Dendritic cell treated with granulocyte-macrophage colony-stimulating factor and Interleukin-4, amounts not matched to agents 40 ng/mL and 50 ng/mL, for 4 days (primary cell): ENCODE data around the gene ZNF557.

Source experiments
- H3K27ac Mint-ChIP-seq: one replicate; pipeline ENCODE4 v1.8.0; 2022; ENCODE audit warnings: mild to moderate bottlenecking, mixed read lengths
- H3K27me3 Mint-ChIP-seq: one replicate; pipeline ENCODE4 v1.8.0; 2022; ENCODE audit warnings: mild to moderate bottlenecking, mixed read lengths
- H3K36me3 Mint-ChIP-seq: one replicate; pipeline ENCODE4 v1.8.0; 2022; ENCODE audit warnings: low read depth, mixed read lengths
- H3K4me1 Mint-ChIP-seq: one replicate; pipeline ENCODE4 v1.8.0; 2022; ENCODE audit warnings: low read depth, mixed read lengths
- H3K4me3 Mint-ChIP-seq: one replicate; pipeline ENCODE4 v1.8.0; 2022; ENCODE audit warnings: mild to moderate bottlenecking, moderate library complexity, mixed read lengths
- H3K9me3 Mint-ChIP-seq: one replicate; pipeline ENCODE4 v1.8.0; 2022; ENCODE audit warnings: mixed read lengths
- intact Hi-C: fragments of 100-400 bp; cut with micrococcal nuclease; formaldehyde crosslinking; loops from one replicate; pipeline ENCODE4 v1.15.0; 2022

Gene ZNF557

GRCh38 chr19:7124782-7125181 lies 55.3 kb downstream of the ZNF557 start:
- Mint-ChIP-seq H3K4me3 (no peak overlapping the region), H3K9me3 (peaks cover 22% of the 10 kb centered on the region), H3K4me1 (no peaks in the 10 kb centered on the region), H3K36me3 (peaks cover 85% of the 10 kb centered on the region), H3K27ac (no peak overlapping the region), H3K27me3 (no peaks in the 10 kb centered on the region)
- intact Hi-C loops = no loop called here

DNA sequence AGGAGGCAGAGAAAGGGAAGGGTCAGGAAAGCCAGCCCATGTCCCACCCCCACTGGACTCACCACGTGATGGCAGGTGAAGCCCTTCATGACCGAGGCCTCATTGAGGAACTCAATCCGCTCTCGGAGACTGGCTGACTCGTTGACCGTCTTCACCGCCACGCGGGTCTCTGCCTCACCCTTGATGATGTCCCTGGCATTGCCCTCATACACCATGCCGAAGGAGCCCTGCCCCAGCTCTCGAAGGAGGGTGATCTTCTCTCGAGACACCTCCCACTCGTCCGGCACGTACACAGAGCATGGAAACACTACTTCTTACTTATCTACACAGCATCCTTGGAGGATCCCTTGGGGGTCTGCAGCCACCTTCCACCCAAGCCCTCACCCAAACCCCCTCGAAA lies 55.7 kb downstream of the ZNF557 start:
- Mint-ChIP-seq H3K4me1 (no peaks in the 10 kb centered on the region), H3K9me3 (peaks cover 24% of the 10 kb centered on the region), H3K4me3 (no peak overlapping the region), H3K36me3 (peaks cover 85% of the 10 kb centered on the region), H3K27me3 (no peaks in the 10 kb centered on the region), H3K27ac (no peak overlapping the region)
- intact Hi-C loops = no loop called here

DNA sequence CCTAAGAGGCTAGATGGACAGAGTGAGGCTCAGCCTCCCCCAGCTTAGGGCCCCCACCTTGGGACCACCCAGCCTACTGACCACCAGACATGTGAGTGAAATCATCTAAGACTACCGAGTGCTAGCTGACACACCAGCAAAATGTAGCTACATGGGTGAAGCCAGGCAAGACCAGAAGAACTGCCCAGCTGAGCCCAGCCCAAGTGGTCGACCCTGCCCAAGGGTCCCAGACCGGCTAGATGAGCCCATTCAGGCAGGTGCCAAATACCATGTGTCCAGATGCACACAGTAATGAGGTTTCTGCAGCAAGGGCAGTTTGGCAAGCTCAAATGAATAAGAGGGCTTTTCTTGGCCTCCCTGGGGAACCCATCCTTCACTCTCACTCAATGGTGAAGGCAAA lies 56.6 kb downstream of the ZNF557 start:
- Mint-ChIP-seq H3K27ac (no peak overlapping the region), H3K36me3 (peaks cover 85% of the 10 kb centered on the region), H3K9me3 (peaks cover 33% of the 10 kb centered on the region), H3K4me1 (no peaks in the 10 kb centered on the region), H3K4me3 (no peak overlapping the region), H3K27me3 (no peaks in the 10 kb centered on the region)
- intact Hi-C loops = no loop called here

- intact Hi-C loops = no loop called here
- Mint-ChIP-seq H3K4me1 (no peaks in the 10 kb centered on the region), H3K9me3 (peaks cover 31% of the 10 kb centered on the region), H3K36me3 (peaks cover 81% of the 10 kb centered on the region), H3K27ac (no peak overlapping the region), H3K4me3 (no peak overlapping the region), H3K27me3 (no peaks in the 10 kb centered on the region)
Observed at GRCh38 chr19:7130043-7130442, 60.5 kb downstream of the ZNF557 start.

DNA sequence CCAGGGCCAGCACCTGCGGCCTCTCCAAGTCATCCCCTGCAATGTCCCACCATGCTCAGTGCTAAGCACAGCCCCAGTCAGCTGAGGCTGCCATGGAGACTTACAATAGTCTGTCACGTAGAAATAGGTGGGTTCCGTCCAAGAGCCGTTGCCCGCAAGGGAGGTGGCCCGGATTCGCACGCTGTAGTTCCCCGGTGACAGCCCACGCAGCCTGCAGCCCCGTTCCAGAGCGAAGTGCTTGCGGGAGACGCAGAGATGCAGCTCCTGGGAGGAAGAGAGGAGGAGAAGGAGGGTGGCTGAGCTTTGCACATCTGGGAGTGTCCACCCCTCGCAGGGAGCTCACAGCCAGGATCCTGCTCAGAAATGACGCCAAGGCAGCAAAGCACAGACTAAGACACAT lies 62.6 kb downstream of the ZNF557 start:
- peaks cover 11% of the 10 kb centered on the region for H3K9me3 Mint-ChIP-seq

DNA sequence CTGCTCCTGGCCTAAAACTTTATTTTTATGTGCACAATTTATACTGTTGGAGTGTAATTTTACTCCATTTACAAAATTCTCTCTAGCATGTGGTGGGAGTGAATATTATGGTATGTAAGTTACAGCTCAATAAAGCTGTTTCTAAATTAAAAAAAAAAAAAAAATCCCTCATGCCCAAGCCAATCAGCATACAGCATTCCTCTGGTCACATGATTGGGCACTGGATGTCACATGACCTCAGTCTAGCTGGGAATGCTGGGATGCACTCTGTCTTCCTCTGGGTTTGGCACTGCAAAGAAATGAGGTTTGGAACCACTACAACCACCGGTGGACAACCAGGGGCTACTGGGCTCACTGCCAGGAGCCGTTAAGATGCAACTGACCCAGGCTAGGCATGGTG lies 67.6 kb downstream of the ZNF557 start:
- Mint-ChIP-seq H3K4me1 (no peaks in the 10 kb centered on the region), H3K36me3 (peaks cover 69% of the 10 kb centered on the region), H3K9me3 (no peaks in the 10 kb centered on the region), H3K27me3 (no peaks in the 10 kb centered on the region), H3K27ac (no peak overlapping the region), H3K4me3 (no peak overlapping the region)
- intact Hi-C loops = no loop called here

More for the DNA sequence above, 62.6 kb downstream of the ZNF557 start:
- Mint-ChIP-seq H3K36me3 (peaks cover 74% of the 10 kb centered on the region), H3K27me3 (no peaks in the 10 kb centered on the region), H3K27ac (no peak overlapping the region), H3K4me1 (no peaks in the 10 kb centered on the region), H3K4me3 (no peak overlapping the region)
- intact Hi-C loops = no loop called here
